Measurements from ENCODE around the gene LZTR1.

DNA sequence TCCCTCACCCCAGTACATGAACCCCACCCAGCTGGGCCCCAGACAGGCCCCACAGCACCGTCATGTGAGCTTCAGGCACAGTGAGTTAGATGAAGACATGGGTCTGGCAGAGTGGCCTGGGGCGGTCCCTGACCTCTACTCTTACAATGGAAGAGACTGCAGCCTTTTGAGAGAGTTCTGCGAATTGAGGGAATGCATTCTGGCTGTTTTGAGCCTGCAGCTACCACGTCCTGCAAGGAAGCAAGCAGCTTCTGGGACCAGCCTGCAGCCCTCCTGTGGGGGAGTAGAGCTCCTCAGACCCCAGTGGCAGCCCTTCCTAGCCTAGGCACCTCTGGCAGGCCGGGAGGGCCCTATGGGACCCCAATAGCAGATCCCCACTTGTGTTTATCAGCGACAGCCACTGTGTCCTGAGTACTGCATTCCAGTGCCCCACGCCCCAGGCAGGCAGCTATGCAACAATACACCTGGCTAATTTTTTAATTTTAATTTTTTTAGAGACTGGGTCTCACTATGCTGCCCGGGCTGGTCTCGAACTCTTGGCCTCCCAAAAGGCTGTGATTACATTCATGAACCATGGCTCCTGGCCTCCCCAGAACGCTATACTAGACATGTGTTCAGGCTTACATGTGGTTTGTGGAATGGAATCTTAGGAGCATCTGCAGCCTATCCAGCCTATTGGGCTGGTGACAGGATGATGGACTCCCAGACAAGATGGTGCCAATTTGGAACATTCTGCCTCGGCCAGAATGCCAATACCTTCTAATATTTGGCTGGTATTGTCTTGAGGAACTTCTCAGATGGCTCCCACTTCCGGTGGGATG is 51.0 kb downstream of the LZTR1 start:
- TF ChIP-seq GATA2 (IDR thresholded peaks at IDR 0.05; ENCODE audit: low read depth, low read length) (no peak), GATA3 (IDR thresholded peaks at IDR 0.05; ENCODE audit: low read depth, low read length) (no peak)

Data from SH-SY5Y (cell line).